H9 (cell line): ENCODE measurements around the gene TMEM114. TPM values are rescaled to one million over a fixed set of nuclear protein-coding genes. Genes with fewer than 3 reads are reported as not detected.
A peak's percentile ranks its signal among the peaks of the same experiment; 100 is the strongest.

Source experiments
- DNase-seq: peaks from one replicate; pipeline ENCODE4 v3.0.0-alpha.2; 2017
- H2AFZ ChIP-seq: one replicate; pipeline ENCODE4 v1.6.1; 2013; ENCODE audit warnings: mild to moderate bottlenecking, low read length, control low read depth, moderate library complexity
- H2AK5ac ChIP-seq: 2 replicates; pipeline ENCODE4 v1.6.1; 2013; ENCODE audit warnings: low read length, control low read depth, mixed read lengths; ENCODE audit not compliant: insufficient read length
- H2BK120ac ChIP-seq: one replicate; pipeline ENCODE4 v1.6.1; 2013; ENCODE audit warnings: low read depth, mild to moderate bottlenecking, low read length, control low read depth, inconsistent platforms; ENCODE audit not compliant: poor library complexity, severe bottlenecking
- H2BK12ac ChIP-seq: 2 replicates; pipeline ENCODE4 v1.6.1; 2013; ENCODE audit warnings: low read length, control low read depth, mixed read lengths, low read depth; ENCODE audit not compliant: insufficient read length
- H2BK15ac ChIP-seq: 2 replicates; pipeline ENCODE4 v1.6.1; 2013; ENCODE audit warnings: low read depth, low read length, control low read depth
- H2BK20ac ChIP-seq: one replicate; pipeline ENCODE4 v1.6.1; 2013; ENCODE audit warnings: low read depth, mild to moderate bottlenecking, low read length, control low read depth, inconsistent platforms; ENCODE audit not compliant: poor library complexity, severe bottlenecking
- H2BK5ac ChIP-seq: 2 replicates; pipeline ENCODE4 v1.6.1; 2013; ENCODE audit warnings: low read length, control low read depth, mixed read lengths; ENCODE audit not compliant: insufficient read length
- H3K14ac ChIP-seq: 2 replicates; pipeline ENCODE4 v1.6.1; 2013; ENCODE audit warnings: low read length, control low read depth; ENCODE audit not compliant: insufficient read depth
- H3K18ac ChIP-seq: 2 replicates; pipeline ENCODE4 v1.6.1; 2013; ENCODE audit warnings: low read depth, mild to moderate bottlenecking, mixed read lengths, low read length, control low read depth; ENCODE audit not compliant: insufficient read length
- H3K23ac ChIP-seq: 2 replicates; pipeline ENCODE4 v1.6.1; 2013; ENCODE audit warnings: low read length, control low read depth, mixed read lengths, low read depth; ENCODE audit not compliant: insufficient read length
- H3K23me2 ChIP-seq: 2 replicates; pipeline ENCODE4 v1.6.1; 2013; ENCODE audit warnings: low read depth, mild to moderate bottlenecking, mixed read lengths, low read length, control low read depth; ENCODE audit not compliant: insufficient read length, poor library complexity, severe bottlenecking
- H3K27ac ChIP-seq: 2 replicates; pipeline ENCODE4 v1.5.1; 2013; ENCODE audit warnings: low read length, control low read depth, mixed read lengths, low read depth; ENCODE audit not compliant: insufficient read length
- H3K27me3 ChIP-seq: 2 replicates; pipeline ENCODE4 v1.6.1; 2013; ENCODE audit warnings: low read length, control low read depth, inconsistent platforms; ENCODE audit not compliant: insufficient read depth
- H3K4ac ChIP-seq: 2 replicates; pipeline ENCODE4 v1.6.1; 2013; ENCODE audit warnings: low read depth, mild to moderate bottlenecking, control low read depth, inconsistent platforms, low read length, moderate library complexity
- H3K4me1 ChIP-seq: 2 replicates; pipeline ENCODE4 v1.6.1; 2013; ENCODE audit warnings: low read length, control low read depth, inconsistent platforms; ENCODE audit not compliant: insufficient read depth
- H3K4me2 ChIP-seq: 2 replicates; pipeline ENCODE4 v1.6.1; 2013; ENCODE audit warnings: low read length, control low read depth, mixed read lengths; ENCODE audit not compliant: insufficient read length, insufficient read depth
- H3K56ac ChIP-seq: 2 replicates; pipeline ENCODE4 v1.6.1; 2013; ENCODE audit warnings: low read depth, mild to moderate bottlenecking, mixed read lengths, low read length, control low read depth; ENCODE audit not compliant: insufficient read length
- H3K79me1 ChIP-seq: 2 replicates; pipeline ENCODE4 v1.6.1; 2013; ENCODE audit warnings: low read depth, mild to moderate bottlenecking, moderate library complexity, low read length, control low read depth, inconsistent platforms; ENCODE audit not compliant: insufficient read depth, poor library complexity, severe bottlenecking
- H3K79me2 ChIP-seq: 2 replicates; pipeline ENCODE4 v1.6.1; 2013; ENCODE audit warnings: low read length, control low read depth, inconsistent platforms; ENCODE audit not compliant: insufficient read depth
- H3K9ac ChIP-seq: 2 replicates; pipeline ENCODE4 v1.6.1; 2013; ENCODE audit warnings: low read length, control low read depth, mixed read lengths; ENCODE audit not compliant: insufficient read length; ENCODE audit errors: extremely low read depth
- H3K9me3 ChIP-seq: one replicate; pipeline ENCODE4 v1.6.1; 2013; ENCODE audit warnings: low read depth, low read length, inconsistent platforms; ENCODE audit not compliant: control insufficient read depth
- H3T11ph ChIP-seq: one replicate; pipeline ENCODE4 v1.6.1; 2013; ENCODE audit warnings: mild to moderate bottlenecking, low read length, control low read depth, inconsistent platforms
- H4K20me1 ChIP-seq: one replicate; pipeline ENCODE4 v1.6.1; 2013; ENCODE audit not compliant: control insufficient read depth, insufficient read length, insufficient read depth
- H4K5ac ChIP-seq: 2 replicates; pipeline ENCODE4 v1.6.1; 2013; ENCODE audit warnings: low read depth, mild to moderate bottlenecking, mixed read lengths, low read length, control low read depth; ENCODE audit not compliant: insufficient read length
- H4K8ac ChIP-seq: replicated peaks from 2 replicates; pipeline ENCODE4 v1.6.1; 2013; ENCODE audit warnings: low read length, control low read depth, mixed read lengths, low read depth; ENCODE audit not compliant: insufficient read length
- H4K91ac ChIP-seq: 2 replicates; pipeline ENCODE4 v1.6.1; 2013; ENCODE audit warnings: low read depth, mild to moderate bottlenecking, moderate library complexity, mixed read lengths, low read length, control low read depth; ENCODE audit not compliant: insufficient read length
- H3K27ac Mint-ChIP-seq, 3 experiments: 2 replicates in 2 of 3; 3 replicates in 1 of 3; pipeline ENCODE4 v1.8.0; 2020 to 2021; ENCODE audit warnings: mixed read lengths in 3 of 3, mild to moderate bottlenecking in 1 of 3, moderate library complexity in 1 of 3
- H3K27me3 Mint-ChIP-seq: 2 replicates; pipeline ENCODE4 v1.8.0; 2021; ENCODE audit warnings: low read depth, mild to moderate bottlenecking, moderate library complexity, mixed read lengths
- H3K36me3 Mint-ChIP-seq, 3 experiments: 2 replicates in 2 of 3; 3 replicates in 1 of 3; pipeline ENCODE4 v1.8.0; 2020 to 2021; ENCODE audit warnings: low read depth in 3 of 3, mixed read lengths in 3 of 3; ENCODE audit not compliant: insufficient read depth in 1 of 3
- H3K4me1 Mint-ChIP-seq, 2 experiments: 2 replicates each; pipeline ENCODE4 v1.8.0; 2020; ENCODE audit warnings: mixed read lengths in 2 of 2
- H3K4me3 Mint-ChIP-seq, 2 experiments: 2 replicates in 1 of 2; 3 replicates in 1 of 2; pipeline ENCODE4 v1.8.0; 2020 to 2021; ENCODE audit warnings: mild to moderate bottlenecking in 2 of 2, mixed read lengths in 2 of 2, moderate library complexity in 1 of 2
- H3K9me3 Mint-ChIP-seq, 2 experiments: 2 replicates in 1 of 2; 3 replicates in 1 of 2; pipeline ENCODE4 v1.8.0; 2020; ENCODE audit warnings: mild to moderate bottlenecking in 2 of 2, mixed read lengths in 2 of 2, moderate library complexity in 1 of 2
- WGBS: extraction: QIAGEN DNeasy Blood & Tissue Kit; methylation state at CpG from one replicate; pipeline ENCODE4 v1.1.7; 2013; ENCODE audit warnings: missing lambda C conversion rate, low lambda C conversion rate, mixed read lengths; ENCODE audit not compliant: insufficient read length; ENCODE audit errors: extremely low coverage; 5-methylcytosine and 5-hydroxymethylcytosine counted together
- total RNA-seq: library from RNA; stranded (reverse); gene quantifications from 2 replicates; pipeline ENCODE4 v1.2.1, GENCODE V29; 2021
- TF ChIP-seq, protein P1 (sequence below): fragments of 200-600 bp; sonication (generic); conservative IDR thresholded peaks from 3 replicates; pipeline ENCODE4 v1.8.0; 2021; ENCODE audit warnings: antibody characterized with exemption, mild to moderate bottlenecking

TMEM114 gene
- total RNA-seq, 1 experiment from 2014 or later, result 0.33 TPM

DNA sequence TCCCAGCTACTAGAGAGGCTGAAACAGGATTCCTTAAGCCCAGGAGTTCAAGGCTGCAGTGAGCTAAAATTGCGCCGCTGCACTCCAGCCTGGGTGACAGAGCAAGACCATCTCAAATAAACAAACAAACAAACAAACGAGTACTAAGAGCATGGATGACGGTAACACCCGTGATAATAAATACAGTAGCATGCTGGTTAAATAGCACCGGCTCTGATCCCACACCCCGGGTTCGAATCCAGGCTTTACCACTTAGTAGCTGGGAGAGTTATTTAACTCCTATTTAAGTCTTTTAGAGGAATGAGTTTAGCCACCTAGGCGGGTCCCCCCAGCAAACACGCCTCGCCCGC lies 30.9 kb upstream of the TMEM114 start:
- H3K27ac Mint-ChIP-seq, result no peak overlapping the region
- WGBS, result no CpG with 5 or more reads among the region's 12 CpGs
- Histone ChIP-seq H4K8ac (no peak overlapping the region), H2AFZ (no peak overlapping the region), H2BK5ac (no peak overlapping the region), H4K91ac (no peak overlapping the region), H3K14ac (no peak overlapping the region), H4K20me1 (no peaks in the 10 kb centered on the region), H3K9me3 (no peaks in the 10 kb centered on the region), H3K56ac (no peak overlapping the region), H2BK120ac (no peak overlapping the region), H3K4me1 (no peaks in the 10 kb centered on the region), H3K23me2 (peaks cover 3% of the 10 kb centered on the region), H3K79me1 (no peaks in the 10 kb centered on the region), H3K9ac (no peak overlapping the region), H2AK5ac (no peak overlapping the region), H3K4ac (no peak overlapping the region), H2BK15ac (no peak overlapping the region), H2BK12ac (no peak overlapping the region), H3K27ac (no peak overlapping the region), H2BK20ac (no peak overlapping the region), H3K23ac (no peak overlapping the region), H3T11ph (no peak overlapping the region), H3K79me2 (peaks cover 8% of the 10 kb centered on the region; the same call in 1 of the 2 replicates), H3K4me2 (peak overlapping the region; percentile 94), H4K5ac (no peak overlapping the region), H3K27me3 (no peaks in the 10 kb centered on the region), H3K18ac (no peak overlapping the region)
- H3K4me3 Mint-ChIP-seq, result peak overlapping the region; percentile 89 to 100
- DNase-seq, result no peak
- H3K36me3 Mint-ChIP-seq, result peaks cover 13 to 24% (median 14%) of the 10 kb centered on the region in 3 experiments; a peak in 6 of 7 replicates
- TF ChIP-seq, protein P1, sequence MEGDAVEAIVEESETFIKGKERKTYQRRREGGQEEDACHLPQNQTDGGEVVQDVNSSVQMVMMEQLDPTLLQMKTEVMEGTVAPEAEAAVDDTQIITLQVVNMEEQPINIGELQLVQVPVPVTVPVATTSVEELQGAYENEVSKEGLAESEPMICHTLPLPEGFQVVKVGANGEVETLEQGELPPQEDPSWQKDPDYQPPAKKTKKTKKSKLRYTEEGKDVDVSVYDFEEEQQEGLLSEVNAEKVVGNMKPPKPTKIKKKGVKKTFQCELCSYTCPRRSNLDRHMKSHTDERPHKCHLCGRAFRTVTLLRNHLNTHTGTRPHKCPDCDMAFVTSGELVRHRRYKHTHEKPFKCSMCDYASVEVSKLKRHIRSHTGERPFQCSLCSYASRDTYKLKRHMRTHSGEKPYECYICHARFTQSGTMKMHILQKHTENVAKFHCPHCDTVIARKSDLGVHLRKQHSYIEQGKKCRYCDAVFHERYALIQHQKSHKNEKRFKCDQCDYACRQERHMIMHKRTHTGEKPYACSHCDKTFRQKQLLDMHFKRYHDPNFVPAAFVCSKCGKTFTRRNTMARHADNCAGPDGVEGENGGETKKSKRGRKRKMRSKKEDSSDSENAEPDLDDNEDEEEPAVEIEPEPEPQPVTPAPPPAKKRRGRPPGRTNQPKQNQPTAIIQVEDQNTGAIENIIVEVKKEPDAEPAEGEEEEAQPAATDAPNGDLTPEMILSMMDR, result no peak
- H3K4me1 Mint-ChIP-seq, result peaks cover 5 to 8% of the 10 kb centered on the region in 2 experiments; a peak in 2 of 4 replicates
- peaks cover 7% of the 10 kb centered on the region for H3K27me3 Mint-ChIP-seq
- peaks cover 0 to 2% of the 10 kb centered on the region in 2 experiments; a peak in 1 of 5 replicates for H3K9me3 Mint-ChIP-seq
